Measurements from ENCODE around the gene SPTAN1. TPM values are rescaled to one million over a fixed set of nuclear protein-coding genes. Genes with fewer than 3 reads are reported as not detected.

SPTAN1 gene
- total and polyA plus RNA-seq, 2 of the 4 experiments (the other 2 are of a cell fraction), result 275 to 327 TPM

GRCh38 chr9:128600099-128600498 lies 47.7 kb downstream of the SPTAN1 start:
- Histone ChIP-seq H3K9me1 (ENCODE audit: insufficient read depth, low read length) (no peaks in the 10 kb centered on the region), H3K9me3 (ENCODE audit: control insufficient read depth, insufficient read depth, low read length) (no peaks in the 10 kb centered on the region), H4K8ac (ENCODE audit: low read depth in 2 of 2, low read length in 2 of 2) (no peak overlapping the region), H2AFZ (replicated peaks; ENCODE audit: low read length, poor library complexity) (no peak overlapping the region), H2AK5ac (ENCODE audit: low read depth, low read length) (no peak overlapping the region), H2AK9ac (replicated peaks; ENCODE audit: low read depth, low read length, poor library complexity) (no peak overlapping the region), H2BK120ac (ENCODE audit: low read depth, low read length) (no peak overlapping the region), H3K23ac (ENCODE audit: low read depth, low read length) (no peak overlapping the region), H2BK20ac (ENCODE audit: low read depth, low read length) (no peak overlapping the region), H3K4me1 (ENCODE audit: control insufficient read depth, insufficient read depth, low read length) (no peaks in the 10 kb centered on the region), H3K4ac (ENCODE audit: low read depth, low read length) (no peak overlapping the region), H3K27me3 (ENCODE audit: control insufficient read depth, insufficient read depth, low read length) (no peaks in the 10 kb centered on the region), H3K56ac (ENCODE audit: extremely low read depth, insufficient read depth, low read length) (no peak overlapping the region), H3K27ac (ENCODE audit: insufficient read depth, low read length) (no peak overlapping the region), H4K5ac (ENCODE audit: low read depth, low read length) (no peak overlapping the region), H3K18ac (ENCODE audit: low read depth, low read length) (no peak overlapping the region), H4K91ac (ENCODE audit: insufficient read depth, low read depth, low read length) (no peak overlapping the region), H3K14ac (replicated peaks; ENCODE audit: low read depth, low read length) (no peak overlapping the region), H3K79me1 (ENCODE audit: low read depth in 1 of 2, low read length in 2 of 2) (peaks cover 4 to 29% of the 10 kb centered on the region in 2 experiments; a peak in 3 of 4 replicates), H3K36me3 (ENCODE audit: control insufficient read depth, insufficient read depth, low read length) (peaks cover 70% of the 10 kb centered on the region), H2BK5ac (ENCODE audit: low read depth, low read length, poor library complexity, severe bottlenecking) (no peak overlapping the region), H2BK15ac (ENCODE audit: low read depth, low read length) (no peak overlapping the region), H3K9ac (ENCODE audit: low read depth, low read length) (no peak overlapping the region), H3K4me2 (ENCODE audit: low read depth, low read length) (no peak overlapping the region), H4K20me1 (ENCODE audit: insufficient read depth, low read length) (0 out of 2 replicates have a peak, but pooled peaks cover 4% of the 10 kb centered on the region), H3K4me3 (ENCODE audit: insufficient read depth, low read depth, low read length) (no peak overlapping the region)
- no peak for DNase-seq
- ChIA-PET POLR2A (ENCODE audit: unreplicated experiment) (no interaction called here), CTCF (no interaction called here)
- dilution Hi-C loops (cut with HindIII; ENCODE audit: low sequenced_read_pairs, unreplicated experiment) (no loop called here), intact Hi-C loops (cut with micrococcal nuclease) (no loop called here), in situ Hi-C loops (cut with MboI; ENCODE audit: low sequenced_read_pairs) (no loop called here)
- BruUV-seq (replicated peaks), result no TSS peak
- 100% methylated on average over 1 of the region's 4 CpGs; no CpG with 5 or more reads in 1 of the 2 experiments for WGBS, 2 experiments (ENCODE audit: extremely low coverage in 2 of 2, insufficient read length in 1 of 2)
- TF ChIP-seq POLR2A (IDR thresholded peaks at IDR 0.05; ENCODE audit: low read depth, low read length), result no peak
- TF ChIP-seq CHD1 (IDR thresholded peaks at IDR 0.05; ENCODE audit: low read depth, low read length), result no peak
- TF ChIP-seq NFE2L2 (IDR thresholded peaks at IDR 0.05; ENCODE audit: low read depth, low read length), result no peak
- no peak for TF ChIP-seq RCOR1 (IDR thresholded peaks at IDR 0.05; ENCODE audit: insufficient replicate concordance, low read length)
- no peak for TF ChIP-seq MAFK (IDR thresholded peaks at IDR 0.05; ENCODE audit: low read depth, low read length)
- TF ChIP-seq BHLHE40 (IDR thresholded peaks at IDR 0.05; ENCODE audit: low read depth, low read length), result no peak
- TF ChIP-seq MAZ (IDR thresholded peaks at IDR 0.05; ENCODE audit: borderline replicate concordance, low read depth, low read length), result no peak
- no peak for TF ChIP-seq MXI1 (IDR thresholded peaks at IDR 0.05; ENCODE audit: borderline replicate concordance, low read depth, low read length)
- TF ChIP-seq FOS (IDR thresholded peaks at IDR 0.05; ENCODE audit: low read depth, low read length), result no peak
- TF ChIP-seq SMC3 (IDR thresholded peaks at IDR 0.05; ENCODE audit: low read depth, low read length), result no peak
- ATAC-seq (ENCODE audit: low read depth), result no peak
